Fibroblast of lung (primary cell): ENCODE data around the gene MACROD2. TPM values are rescaled to one million over a fixed set of nuclear protein-coding genes. Genes with fewer than 3 reads are reported as not detected.

Experiments used
- DNase-seq, 2 donors: peaks; one replicate each; pipeline versions ENCODE4 v3.0.0 to v3.0.0-alpha.2; 2010; ENCODE audit warnings: low read depth in 2 of 2
- H2AFZ ChIP-seq: 2 replicates; pipeline ENCODE4 v1.5.1; 2012; ENCODE audit warnings: low read length, control low read depth, inconsistent platforms
- H3K27ac ChIP-seq: 2 replicates; pipeline ENCODE4 v1.5.1; 2011; ENCODE audit warnings: low read length, control low read depth; ENCODE audit not compliant: insufficient read depth
- H3K27me3 ChIP-seq: 2 replicates; pipeline ENCODE4 v1.5.1; 2011; ENCODE audit warnings: mild to moderate bottlenecking, low read length; ENCODE audit not compliant: control insufficient read depth, insufficient read depth
- H3K36me3 ChIP-seq: 2 replicates; pipeline ENCODE4 v1.5.1; 2011; ENCODE audit warnings: low read length; ENCODE audit not compliant: control insufficient read depth, insufficient read depth
- H3K4me1 ChIP-seq: 2 replicates; pipeline ENCODE4 v1.5.1; 2011; ENCODE audit warnings: low read length; ENCODE audit not compliant: control insufficient read depth, insufficient read depth; ENCODE audit errors: extremely low read depth
- H3K4me2 ChIP-seq: 2 replicates; pipeline ENCODE4 v1.5.1; 2011; ENCODE audit warnings: low read length, control low read depth; ENCODE audit not compliant: insufficient read depth; ENCODE audit errors: extremely low read depth
- H3K4me3 ChIP-seq, 4 experiments: fragments of 200-600 bp in 1 of 4; sonication (generic) in 1 of 4; replicated peaks in 1 of 4; 2 replicates each; pipeline ENCODE4 v1.5.1; 2011 to 2016; ENCODE audit warnings: low read length in 4 of 4, low read depth in 3 of 4, mild to moderate bottlenecking in 3 of 4, control low read depth in 2 of 4, inconsistent platforms in 1 of 4, mixed read lengths in 1 of 4; ENCODE audit not compliant: insufficient read depth in 1 of 4; ENCODE audit errors: control extremely low read depth in 1 of 4
- H3K79me2 ChIP-seq: 2 replicates; pipeline ENCODE4 v1.5.1; 2012; ENCODE audit warnings: mild to moderate bottlenecking, low read length, inconsistent platforms; ENCODE audit not compliant: control insufficient read depth, insufficient read depth
- H3K9ac ChIP-seq: 2 replicates; pipeline ENCODE4 v1.5.1; 2011; ENCODE audit warnings: mild to moderate bottlenecking, low read length, control low read depth; ENCODE audit not compliant: insufficient read depth
- H3K9me3 ChIP-seq: 2 replicates; pipeline ENCODE4 v1.5.1; 2012; ENCODE audit warnings: low read depth, low read length; ENCODE audit not compliant: control insufficient read depth, insufficient read depth
- H4K20me1 ChIP-seq: 2 replicates; pipeline ENCODE4 v1.5.1; 2011; ENCODE audit warnings: low read length; ENCODE audit not compliant: control insufficient read depth, insufficient read depth; ENCODE audit errors: extremely low read depth
- EZH2 ChIP-seq: IDR thresholded peaks from 2 replicates; pipeline ENCODE4 v1.5.1; 2012; ENCODE audit warnings: low read length, control low read depth, mild to moderate bottlenecking; ENCODE audit errors: missing control alignments
- polyA plus RNA-seq, 2 donors: library from polyadenylated mRNA; depleted of rRNA in 1 of 2; stranded (reverse) in 1 of 2; unstranded in 1 of 2; fragments of >200 nt; gene quantifications; 2 replicates each; pipeline ENCODE4 v1.2.1, GENCODE V29; 2011 to 2012; ENCODE audit warnings: missing spikeins in 1 of 2
- total RNA-seq: library from RNA; depleted of rRNA; stranded (reverse); fragments of >200 nt; gene quantifications from 2 replicates; pipeline ENCODE4 v1.2.1, GENCODE V29; 2014
- TF ChIP-seq, protein P1 (sequence below), 2 donors: IDR thresholded peaks in 1 of 2; conservative IDR thresholded peaks in 1 of 2; 1 replicate in 1 of 2; 2 replicates in 1 of 2; pipeline ENCODE4 v1.5.1; 2011 to 2012; ENCODE audit warnings: low read length in 2 of 2, control low read depth in 1 of 2, inconsistent platforms in 1 of 2, low read depth in 1 of 2, mild to moderate bottlenecking in 1 of 2

The MACROD2 gene
- total and polyA plus RNA-seq, 2 donors (not counting 1 experiment from before 2014, with no cell fraction given), result 0.54 to 1.7 TPM

DNA sequence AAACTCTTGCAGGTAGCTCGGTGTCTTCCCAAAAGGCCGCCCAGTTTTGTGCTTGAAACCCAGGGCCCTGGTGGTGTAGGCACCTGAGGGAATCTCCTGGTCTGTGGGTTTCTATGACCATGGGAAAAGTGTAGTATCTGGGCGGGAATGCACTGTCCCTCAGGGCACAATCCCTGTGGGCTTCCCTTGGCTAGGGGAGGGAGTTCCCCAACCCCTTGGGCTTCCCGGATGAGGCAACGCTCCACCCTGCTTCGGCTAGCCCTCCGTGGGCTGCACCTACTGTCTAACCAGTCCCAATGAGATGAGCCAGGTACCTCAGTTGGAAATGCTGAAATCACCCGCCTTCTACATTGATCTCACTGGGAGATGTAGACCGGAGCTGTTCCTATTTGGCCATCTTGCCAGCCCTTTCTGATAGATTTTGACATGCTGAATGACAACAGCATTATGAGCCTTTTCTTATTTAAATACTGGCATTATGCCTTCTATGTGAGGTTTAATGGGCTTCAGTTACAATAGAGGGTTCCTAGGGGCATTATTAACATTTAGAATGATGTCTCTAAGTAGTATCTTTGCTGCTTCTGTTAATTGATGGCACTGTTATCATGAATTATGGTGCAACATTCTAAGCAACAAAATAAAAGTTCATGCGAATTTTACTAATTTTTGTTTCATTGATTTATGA is 475.8 kb downstream of the MACROD2 start:
- Histone ChIP-seq H3K27ac (no peak overlapping the region), H3K36me3 (no peaks in the 10 kb centered on the region), H3K4me2 (no peak overlapping the region), H4K20me1 (no peaks in the 10 kb centered on the region), H2AFZ (no peak overlapping the region), H3K27me3 (no peaks in the 10 kb centered on the region), H3K4me3 (no peak overlapping the region), H3K79me2 (no peaks in the 10 kb centered on the region), H3K4me1 (no peaks in the 10 kb centered on the region), H3K9ac (no peak overlapping the region), H3K9me3 (no peaks in the 10 kb centered on the region)
- no peak for DNase-seq
- TF ChIP-seq, protein P1, sequence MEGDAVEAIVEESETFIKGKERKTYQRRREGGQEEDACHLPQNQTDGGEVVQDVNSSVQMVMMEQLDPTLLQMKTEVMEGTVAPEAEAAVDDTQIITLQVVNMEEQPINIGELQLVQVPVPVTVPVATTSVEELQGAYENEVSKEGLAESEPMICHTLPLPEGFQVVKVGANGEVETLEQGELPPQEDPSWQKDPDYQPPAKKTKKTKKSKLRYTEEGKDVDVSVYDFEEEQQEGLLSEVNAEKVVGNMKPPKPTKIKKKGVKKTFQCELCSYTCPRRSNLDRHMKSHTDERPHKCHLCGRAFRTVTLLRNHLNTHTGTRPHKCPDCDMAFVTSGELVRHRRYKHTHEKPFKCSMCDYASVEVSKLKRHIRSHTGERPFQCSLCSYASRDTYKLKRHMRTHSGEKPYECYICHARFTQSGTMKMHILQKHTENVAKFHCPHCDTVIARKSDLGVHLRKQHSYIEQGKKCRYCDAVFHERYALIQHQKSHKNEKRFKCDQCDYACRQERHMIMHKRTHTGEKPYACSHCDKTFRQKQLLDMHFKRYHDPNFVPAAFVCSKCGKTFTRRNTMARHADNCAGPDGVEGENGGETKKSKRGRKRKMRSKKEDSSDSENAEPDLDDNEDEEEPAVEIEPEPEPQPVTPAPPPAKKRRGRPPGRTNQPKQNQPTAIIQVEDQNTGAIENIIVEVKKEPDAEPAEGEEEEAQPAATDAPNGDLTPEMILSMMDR (conservative IDR thresholded peaks at IDR 0.05 in 1 of 2, IDR thresholded peaks at IDR 0.05 in 1 of 2; ENCODE audit: low read depth in 1 of 2, low read length in 2 of 2), result no peak
- no peak for TF ChIP-seq EZH2

DNA sequence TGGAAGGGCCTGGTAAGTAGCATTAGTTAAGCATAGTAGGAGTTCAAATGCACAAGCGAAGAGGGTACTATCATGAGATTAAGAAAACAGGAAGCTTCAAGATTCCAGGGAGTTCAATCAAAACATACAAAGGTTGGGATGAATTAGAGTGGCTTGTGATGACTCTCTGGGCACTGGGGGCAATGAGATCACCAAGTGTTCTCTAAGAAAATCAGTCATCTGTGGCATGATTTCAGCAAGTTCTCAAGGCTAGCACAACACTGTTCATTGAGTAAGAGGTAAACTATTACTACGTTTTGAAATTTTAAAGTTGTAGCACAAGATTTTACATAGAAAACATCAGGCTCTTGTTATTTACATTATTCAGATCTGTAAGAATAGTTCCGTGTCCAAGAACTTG is 481.8 kb downstream of the MACROD2 start:
- no peak overlapping the region for H3K4me2 ChIP-seq
- no peaks in the 10 kb centered on the region for H3K4me1 ChIP-seq
- H2AFZ ChIP-seq, result no peak overlapping the region
- H3K27ac ChIP-seq, result no peak overlapping the region
- H3K79me2 ChIP-seq, result no peaks in the 10 kb centered on the region
- no peak overlapping the region for H3K9ac ChIP-seq
- no peaks in the 10 kb centered on the region for H3K36me3 ChIP-seq
- H3K4me3 ChIP-seq, result no peak overlapping the region
- H4K20me1 ChIP-seq, result no peaks in the 10 kb centered on the region
- no peaks in the 10 kb centered on the region for H3K9me3 ChIP-seq
- no peaks in the 10 kb centered on the region for H3K27me3 ChIP-seq
- TF ChIP-seq, protein P1 (conservative IDR thresholded peaks at IDR 0.05 in 1 of 2, IDR thresholded peaks at IDR 0.05 in 1 of 2; ENCODE audit: low read depth in 1 of 2, low read length in 2 of 2), result no peak
- TF ChIP-seq EZH2, result no peak
- peak; percentile 12 to 82 for DNase-seq

DNA sequence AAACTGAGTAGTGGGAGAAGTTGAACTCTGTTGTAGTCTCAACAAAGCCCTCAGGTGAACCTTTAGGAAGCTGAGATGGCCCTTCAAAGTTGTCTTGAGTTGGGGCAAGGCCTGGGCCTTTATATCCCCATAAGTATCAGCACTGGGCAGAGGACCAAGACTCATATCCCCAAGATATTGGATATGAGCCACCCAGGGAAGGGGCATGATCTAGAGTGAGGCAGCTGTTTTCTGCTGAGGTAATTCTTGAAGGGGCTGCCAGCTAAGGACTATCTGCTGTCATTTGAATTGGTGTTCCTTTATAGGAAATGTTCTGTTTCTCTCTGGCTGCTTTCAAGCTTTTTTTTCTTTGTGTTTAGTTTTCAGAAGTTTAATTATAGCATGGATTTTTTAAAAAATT is 482.8 kb downstream of the MACROD2 start:
- no peaks in the 10 kb centered on the region for H3K36me3 ChIP-seq
- no peak for TF ChIP-seq EZH2
- TF ChIP-seq, protein P1 (conservative IDR thresholded peaks at IDR 0.05 in 1 of 2, IDR thresholded peaks at IDR 0.05 in 1 of 2; ENCODE audit: low read depth in 1 of 2, low read length in 2 of 2), result no peak
- H2AFZ ChIP-seq, result no peak overlapping the region
- no peak overlapping the region for H3K27ac ChIP-seq
- no peaks in the 10 kb centered on the region for H4K20me1 ChIP-seq
- no peak overlapping the region for H3K4me3 ChIP-seq
- H3K9me3 ChIP-seq, result no peaks in the 10 kb centered on the region
- H3K79me2 ChIP-seq, result no peaks in the 10 kb centered on the region
- H3K4me1 ChIP-seq, result no peaks in the 10 kb centered on the region
- H3K27me3 ChIP-seq, result no peaks in the 10 kb centered on the region
- no peak overlapping the region for H3K9ac ChIP-seq
- H3K4me2 ChIP-seq, result no peak overlapping the region
- DNase-seq, result peak in 1 of 2 donors; percentile 16
